ENCODE results near the gene DPEP2. TPM values are rescaled to one million over a fixed set of nuclear protein-coding genes. Genes with fewer than 3 reads are reported as not detected.

The DPEP2 gene
- total and polyA plus RNA-seq, 4 experiments from 2014 or later, result 46.9 to 119 (median 82.4) TPM

DNA sequence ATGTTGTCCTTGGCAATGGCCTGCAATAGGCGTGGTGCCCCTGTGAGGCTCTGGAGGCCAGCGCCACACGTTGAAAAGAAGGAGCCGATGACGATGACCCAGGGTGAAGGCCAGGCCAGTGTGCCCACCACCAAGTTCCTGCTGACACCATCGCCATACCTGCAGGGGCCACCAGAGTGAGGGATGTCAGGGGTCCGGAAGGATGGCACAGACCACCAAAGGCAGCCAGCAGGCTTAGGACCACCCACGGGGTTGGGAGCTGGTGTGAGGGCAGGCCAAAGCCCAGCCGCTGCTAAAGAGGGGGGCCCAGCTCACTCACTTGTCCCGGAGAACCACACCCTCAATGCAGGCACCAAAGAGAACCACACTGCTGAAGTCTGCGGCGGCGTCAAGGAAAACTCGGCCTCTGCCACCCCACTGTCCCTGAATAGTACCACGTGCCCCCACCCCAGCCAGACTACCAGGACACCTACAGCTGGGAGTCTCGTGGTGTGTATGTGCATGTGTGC lies 48.9 kb downstream of the DPEP2 start:
- DNase-seq, result no peak
- peaks cover 0 to 8% of the 10 kb centered on the region in 2 donors for H3K36me3 Mint-ChIP-seq
- intact Hi-C loops (cut with micrococcal nuclease), result no loop called here

GRCh38 chr16:67949645-67950044 lies 49.6 kb downstream of the DPEP2 start:
- ChIA-PET POLR2A (ENCODE audit: partially characterized antibody) (interaction anchor here (1.0 to 5.9 kb wide), 2 partner anchors 12 to 110 kb away, joined by 5 to 44 read pairs; partner anchors contain the start of gene PSMB10), CTCF (ENCODE audit: partially characterized antibody) (interaction anchor here (0.6 to 1.3 kb wide), 2 partner anchors 9 to 23 kb away, joined by 3 to 4 read pairs; no protein-coding TSS in a partner anchor)
- Mint-ChIP-seq H3K27me3 (no peaks in the 10 kb centered on the region), H3K9me3 (no peaks in the 10 kb centered on the region), H3K36me3 (peaks cover 0 to 8% of the 10 kb centered on the region in 2 donors), H3K4me3 (no peak overlapping the region), H3K27ac (no peak overlapping the region), H3K4me1 (no peaks in the 10 kb centered on the region)
- peaks cover 16% of the 10 kb centered on the region for H3K36me3 ChIP-seq (ENCODE audit: insufficient read depth, low read length)
- H3K27ac ChIP-seq (ENCODE audit: low read depth, low read length), result no peak overlapping the region
- DNase-seq, result no peak
- no peak overlapping the region for H3K4me3 ChIP-seq (ENCODE audit: low read length in 2 of 2)
- H3K9me3 ChIP-seq (ENCODE audit: control insufficient read depth in 1 of 2, low read length in 2 of 2), result no peaks in the 10 kb centered on the region
- H3K4me1 ChIP-seq (ENCODE audit: insufficient read depth, low read length), result no peaks in the 10 kb centered on the region
- intact Hi-C loops (cut with micrococcal nuclease), result no loop called here
- H3K27me3 ChIP-seq (ENCODE audit: insufficient read depth, low read length), result no peaks in the 10 kb centered on the region

More for the DNA sequence above, 48.9 kb downstream of the DPEP2 start:
- Mint-ChIP-seq H3K27me3 (no peaks in the 10 kb centered on the region), H3K4me1 (no peaks in the 10 kb centered on the region), H3K9me3 (no peaks in the 10 kb centered on the region), H3K4me3 (no peak overlapping the region), H3K27ac (no peak overlapping the region)
- Histone ChIP-seq H3K36me3 (ENCODE audit: insufficient read depth, low read length) (peaks cover 16% of the 10 kb centered on the region), H3K9me3 (ENCODE audit: control insufficient read depth in 1 of 2, low read length in 2 of 2) (no peaks in the 10 kb centered on the region), H3K4me3 (ENCODE audit: low read length in 2 of 2) (no peak overlapping the region), H3K4me1 (ENCODE audit: insufficient read depth, low read length) (no peaks in the 10 kb centered on the region), H3K27ac (ENCODE audit: low read depth, low read length) (no peak overlapping the region), H3K27me3 (ENCODE audit: insufficient read depth, low read length) (no peaks in the 10 kb centered on the region)
- ChIA-PET POLR2A (ENCODE audit: partially characterized antibody) (interaction anchor here (5.9 kb wide), 1 partner anchor 13 kb away, joined by 44 read pairs; the partner anchor contains the start of gene PSMB10), CTCF (ENCODE audit: partially characterized antibody) (interaction anchor here (1.3 kb wide), 1 partner anchor 10 kb away, joined by 4 read pairs; no protein-coding TSS in a partner anchor)

GRCh38 chr16:67948015-67948414 lies 51.3 kb downstream of the DPEP2 start:
- POLR2A ChIA-PET (ENCODE audit: partially characterized antibody), result interaction anchor here (0.6 to 5.9 kb wide), 2 partner anchors 11 to 37 kb away, joined by 3 to 44 read pairs; partner anchors contain the start of gene PSMB10

GRCh38 chr16:67946966-67947558 lies 52.2 kb downstream of the DPEP2 start:
- H3K4me3 ChIP-seq (ENCODE audit: low read length in 2 of 2), result no peak overlapping the region
- no peak for DNase-seq
- Mint-ChIP-seq H3K27me3 (no peaks in the 10 kb centered on the region), H3K36me3 (peaks cover 0 to 6% of the 10 kb centered on the region in 2 donors), H3K4me1 (peaks cover 2 to 5% (median 3%) of the 10 kb centered on the region in 4 donors), H3K9me3 (no peaks in the 10 kb centered on the region), H3K27ac (no peak overlapping the region), H3K4me3 (no peak overlapping the region)
- no peak overlapping the region for H3K27ac ChIP-seq (ENCODE audit: low read depth, low read length)
- POLR2A ChIA-PET (ENCODE audit: partially characterized antibody), result interaction anchor here (1.4 to 5.9 kb wide), 2 partner anchors 10 to 45 kb away, joined by 3 to 44 read pairs; partner anchors contain the start of gene PSMB10
- no peaks in the 10 kb centered on the region for H3K27me3 ChIP-seq (ENCODE audit: insufficient read depth, low read length)
- intact Hi-C loops (cut with micrococcal nuclease), result no loop called here
- H3K4me1 ChIP-seq (ENCODE audit: insufficient read depth, low read length), result peaks cover 5% of the 10 kb centered on the region
- H3K36me3 ChIP-seq (ENCODE audit: insufficient read depth, low read length), result peaks cover 10% of the 10 kb centered on the region
- CTCF ChIA-PET (ENCODE audit: partially characterized antibody), result no interaction called here
- H3K9me3 ChIP-seq (ENCODE audit: control insufficient read depth in 1 of 2, low read length in 2 of 2), result no peaks in the 10 kb centered on the region

More at GRCh38 chr16:67948015-67948414, 51.3 kb downstream of the DPEP2 start:
- Histone ChIP-seq H3K27ac (ENCODE audit: low read depth, low read length) (no peak overlapping the region), H3K27me3 (ENCODE audit: insufficient read depth, low read length) (no peaks in the 10 kb centered on the region), H3K36me3 (ENCODE audit: insufficient read depth, low read length) (peaks cover 11% of the 10 kb centered on the region), H3K4me3 (ENCODE audit: low read length in 2 of 2) (no peak overlapping the region), H3K9me3 (ENCODE audit: control insufficient read depth in 1 of 2, low read length in 2 of 2) (no peaks in the 10 kb centered on the region), H3K4me1 (ENCODE audit: insufficient read depth, low read length) (no peaks in the 10 kb centered on the region)
- no peak for DNase-seq
- H3K4me3 Mint-ChIP-seq, result no peak overlapping the region
- H3K36me3 Mint-ChIP-seq, result peaks cover 0 to 4% of the 10 kb centered on the region in 2 donors
- H3K27ac Mint-ChIP-seq, result peak overlapping the region in 2 of 7 donors; percentile 29 to 82
- CTCF ChIA-PET (ENCODE audit: partially characterized antibody), result no interaction called here
- no peaks in the 10 kb centered on the region for H3K9me3 Mint-ChIP-seq
- H3K4me1 Mint-ChIP-seq, result no peaks in the 10 kb centered on the region
- intact Hi-C loops (cut with micrococcal nuclease), result no loop called here
- H3K27me3 Mint-ChIP-seq, result no peaks in the 10 kb centered on the region

DNA sequence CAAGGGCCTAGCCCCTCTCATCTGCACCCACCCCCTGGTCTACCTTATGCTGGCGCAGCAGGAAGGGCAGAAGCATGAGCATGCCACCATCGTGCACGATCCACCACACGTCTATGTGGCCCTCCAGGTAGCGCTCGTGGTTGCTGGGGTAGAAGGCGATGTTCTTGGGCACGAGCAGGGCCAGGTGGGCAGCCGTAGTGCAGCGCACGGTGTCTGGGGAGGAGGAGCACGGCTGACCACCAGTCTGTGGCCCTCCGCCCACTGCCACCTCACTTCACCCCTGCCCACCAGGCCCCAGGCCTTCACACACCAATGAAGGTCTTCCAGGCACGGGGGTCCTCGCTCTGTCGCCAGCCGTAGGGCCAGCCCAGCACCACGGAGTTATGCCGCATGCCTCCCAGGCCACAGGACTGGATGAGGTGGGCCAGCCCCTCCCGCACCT lies 53.1 kb downstream of the DPEP2 start:
- Histone ChIP-seq H3K4me3 (ENCODE audit: low read length in 2 of 2) (no peak overlapping the region), H3K27me3 (ENCODE audit: insufficient read depth, low read length) (no peaks in the 10 kb centered on the region), H3K9me3 (ENCODE audit: control insufficient read depth in 1 of 2, low read length in 2 of 2) (no peaks in the 10 kb centered on the region), H3K36me3 (ENCODE audit: insufficient read depth, low read length) (peaks cover 5% of the 10 kb centered on the region), H3K4me1 (ENCODE audit: insufficient read depth, low read length) (peaks cover 15% of the 10 kb centered on the region), H3K27ac (ENCODE audit: low read depth, low read length) (no peak overlapping the region)
- H3K4me1 Mint-ChIP-seq, result peaks cover 7 to 12% (median 9%) of the 10 kb centered on the region in 4 donors
- no peaks in the 10 kb centered on the region for H3K9me3 Mint-ChIP-seq
- peaks cover 0 to 6% of the 10 kb centered on the region in 2 donors for H3K36me3 Mint-ChIP-seq
- intact Hi-C loops (cut with micrococcal nuclease), result no loop called here
- CTCF ChIA-PET (ENCODE audit: partially characterized antibody), result no interaction called here
- POLR2A ChIA-PET (ENCODE audit: partially characterized antibody), result interaction anchor here (1.4 to 5.9 kb wide), 3 partner anchors 9 to 46 kb away, joined by 3 to 44 read pairs (median 15); partner anchors contain the start of gene PSMB10
- H3K27me3 Mint-ChIP-seq, result no peaks in the 10 kb centered on the region
- no peak overlapping the region for H3K27ac Mint-ChIP-seq
- no peak for DNase-seq
- no peak overlapping the region for H3K4me3 Mint-ChIP-seq

DNA sequence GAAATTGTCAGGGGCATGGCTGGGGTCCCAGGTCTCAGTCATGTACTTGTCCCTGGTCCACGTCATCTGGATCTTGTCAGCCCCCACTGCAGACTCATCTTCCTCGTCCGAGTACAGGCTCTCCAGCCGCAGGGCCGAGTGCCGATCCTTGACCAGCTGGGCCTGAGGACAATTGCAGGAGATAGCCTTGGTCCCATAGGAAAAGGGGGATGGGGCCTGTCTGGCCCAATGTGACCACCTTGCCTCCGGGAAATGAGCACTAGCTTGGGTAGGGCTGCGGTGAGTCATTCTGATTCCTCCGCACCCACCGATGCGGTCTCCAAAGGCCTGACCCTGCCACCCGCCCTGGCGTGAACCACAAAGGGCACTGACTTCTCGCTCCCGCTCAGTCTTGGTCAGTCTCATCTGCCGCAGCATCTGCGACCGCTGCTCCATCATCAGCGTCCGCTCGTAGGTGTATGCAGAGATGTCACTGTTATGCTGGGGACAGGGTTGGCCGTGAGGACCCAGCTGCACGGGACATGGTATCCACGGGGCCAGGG lies 53.8 kb downstream of the DPEP2 start:
- Mint-ChIP-seq H3K36me3 (peaks cover 0 to 6% of the 10 kb centered on the region in 2 donors), H3K27ac (no peak overlapping the region), H3K4me3 (no peak overlapping the region), H3K9me3 (no peaks in the 10 kb centered on the region), H3K27me3 (no peaks in the 10 kb centered on the region), H3K4me1 (peaks cover 7 to 14% (median 10%) of the 10 kb centered on the region in 4 donors)
- intact Hi-C loops (cut with micrococcal nuclease), result no loop called here
- peaks cover 5% of the 10 kb centered on the region for H3K36me3 ChIP-seq (ENCODE audit: insufficient read depth, low read length)
- H3K27ac ChIP-seq (ENCODE audit: low read depth, low read length), result no peak overlapping the region
- no peak for DNase-seq
- H3K4me3 ChIP-seq (ENCODE audit: low read length in 2 of 2), result no peak overlapping the region
- H3K4me1 ChIP-seq (ENCODE audit: insufficient read depth, low read length), result peaks cover 20% of the 10 kb centered on the region
- no peaks in the 10 kb centered on the region for H3K27me3 ChIP-seq (ENCODE audit: insufficient read depth, low read length)
- H3K9me3 ChIP-seq (ENCODE audit: control insufficient read depth in 1 of 2, low read length in 2 of 2), result no peaks in the 10 kb centered on the region
- CTCF ChIA-PET (ENCODE audit: partially characterized antibody), result interaction anchor here (1.0 to 1.2 kb wide), 2 partner anchors 13 to 129 kb away, joined by 3 read pairs; no protein-coding TSS in a partner anchor
- POLR2A ChIA-PET (ENCODE audit: partially characterized antibody), result interaction anchor here (3.0 kb wide), 1 partner anchor 10 kb away, joined by 15 read pairs; no protein-coding TSS in a partner anchor

Data from CD4-positive, alpha-beta memory T cell (primary cell).